H9 (cell line): ENCODE measurements around the gene CCDC38. TPM values are rescaled to one million over a fixed set of nuclear protein-coding genes. Genes with fewer than 3 reads are reported as not detected.

ENCODE experiments used
- DNase-seq: peaks from one replicate; pipeline ENCODE4 v3.0.0-alpha.2; 2017
- H2AFZ ChIP-seq: one replicate; pipeline ENCODE4 v1.6.1; 2013; ENCODE audit warnings: mild to moderate bottlenecking, low read length, control low read depth, moderate library complexity
- H2AK5ac ChIP-seq: 2 replicates; pipeline ENCODE4 v1.6.1; 2013; ENCODE audit warnings: low read length, control low read depth, mixed read lengths; ENCODE audit not compliant: insufficient read length
- H2BK120ac ChIP-seq: one replicate; pipeline ENCODE4 v1.6.1; 2013; ENCODE audit warnings: low read depth, mild to moderate bottlenecking, low read length, control low read depth, inconsistent platforms; ENCODE audit not compliant: poor library complexity, severe bottlenecking
- H2BK12ac ChIP-seq: 2 replicates; pipeline ENCODE4 v1.6.1; 2013; ENCODE audit warnings: low read length, control low read depth, mixed read lengths, low read depth; ENCODE audit not compliant: insufficient read length
- H2BK15ac ChIP-seq: 2 replicates; pipeline ENCODE4 v1.6.1; 2013; ENCODE audit warnings: low read depth, low read length, control low read depth
- H2BK20ac ChIP-seq: one replicate; pipeline ENCODE4 v1.6.1; 2013; ENCODE audit warnings: low read depth, mild to moderate bottlenecking, low read length, control low read depth, inconsistent platforms; ENCODE audit not compliant: poor library complexity, severe bottlenecking
- H2BK5ac ChIP-seq: 2 replicates; pipeline ENCODE4 v1.6.1; 2013; ENCODE audit warnings: low read length, control low read depth, mixed read lengths; ENCODE audit not compliant: insufficient read length
- H3K14ac ChIP-seq: 2 replicates; pipeline ENCODE4 v1.6.1; 2013; ENCODE audit warnings: low read length, control low read depth; ENCODE audit not compliant: insufficient read depth
- H3K18ac ChIP-seq: 2 replicates; pipeline ENCODE4 v1.6.1; 2013; ENCODE audit warnings: low read depth, mild to moderate bottlenecking, mixed read lengths, low read length, control low read depth; ENCODE audit not compliant: insufficient read length
- H3K23ac ChIP-seq: 2 replicates; pipeline ENCODE4 v1.6.1; 2013; ENCODE audit warnings: low read length, control low read depth, mixed read lengths, low read depth; ENCODE audit not compliant: insufficient read length
- H3K23me2 ChIP-seq: 2 replicates; pipeline ENCODE4 v1.6.1; 2013; ENCODE audit warnings: low read depth, mild to moderate bottlenecking, mixed read lengths, low read length, control low read depth; ENCODE audit not compliant: insufficient read length, poor library complexity, severe bottlenecking
- H3K27ac ChIP-seq: 2 replicates; pipeline ENCODE4 v1.5.1; 2013; ENCODE audit warnings: low read length, control low read depth, mixed read lengths, low read depth; ENCODE audit not compliant: insufficient read length
- H3K27me3 ChIP-seq: 2 replicates; pipeline ENCODE4 v1.6.1; 2013; ENCODE audit warnings: low read length, control low read depth, inconsistent platforms; ENCODE audit not compliant: insufficient read depth
- H3K4ac ChIP-seq: 2 replicates; pipeline ENCODE4 v1.6.1; 2013; ENCODE audit warnings: low read depth, mild to moderate bottlenecking, control low read depth, inconsistent platforms, low read length, moderate library complexity
- H3K4me1 ChIP-seq: 2 replicates; pipeline ENCODE4 v1.6.1; 2013; ENCODE audit warnings: low read length, control low read depth, inconsistent platforms; ENCODE audit not compliant: insufficient read depth
- H3K4me2 ChIP-seq: 2 replicates; pipeline ENCODE4 v1.6.1; 2013; ENCODE audit warnings: low read length, control low read depth, mixed read lengths; ENCODE audit not compliant: insufficient read length, insufficient read depth
- H3K56ac ChIP-seq: 2 replicates; pipeline ENCODE4 v1.6.1; 2013; ENCODE audit warnings: low read depth, mild to moderate bottlenecking, mixed read lengths, low read length, control low read depth; ENCODE audit not compliant: insufficient read length
- H3K79me1 ChIP-seq: 2 replicates; pipeline ENCODE4 v1.6.1; 2013; ENCODE audit warnings: low read depth, mild to moderate bottlenecking, moderate library complexity, low read length, control low read depth, inconsistent platforms; ENCODE audit not compliant: insufficient read depth, poor library complexity, severe bottlenecking
- H3K79me2 ChIP-seq: 2 replicates; pipeline ENCODE4 v1.6.1; 2013; ENCODE audit warnings: low read length, control low read depth, inconsistent platforms; ENCODE audit not compliant: insufficient read depth
- H3K9ac ChIP-seq: 2 replicates; pipeline ENCODE4 v1.6.1; 2013; ENCODE audit warnings: low read length, control low read depth, mixed read lengths; ENCODE audit not compliant: insufficient read length; ENCODE audit errors: extremely low read depth
- H3K9me3 ChIP-seq: one replicate; pipeline ENCODE4 v1.6.1; 2013; ENCODE audit warnings: low read depth, low read length, inconsistent platforms; ENCODE audit not compliant: control insufficient read depth
- H3T11ph ChIP-seq: one replicate; pipeline ENCODE4 v1.6.1; 2013; ENCODE audit warnings: mild to moderate bottlenecking, low read length, control low read depth, inconsistent platforms
- H4K20me1 ChIP-seq: one replicate; pipeline ENCODE4 v1.6.1; 2013; ENCODE audit not compliant: control insufficient read depth, insufficient read length, insufficient read depth
- H4K5ac ChIP-seq: 2 replicates; pipeline ENCODE4 v1.6.1; 2013; ENCODE audit warnings: low read depth, mild to moderate bottlenecking, mixed read lengths, low read length, control low read depth; ENCODE audit not compliant: insufficient read length
- H4K8ac ChIP-seq: replicated peaks from 2 replicates; pipeline ENCODE4 v1.6.1; 2013; ENCODE audit warnings: low read length, control low read depth, mixed read lengths, low read depth; ENCODE audit not compliant: insufficient read length
- H4K91ac ChIP-seq: 2 replicates; pipeline ENCODE4 v1.6.1; 2013; ENCODE audit warnings: low read depth, mild to moderate bottlenecking, moderate library complexity, mixed read lengths, low read length, control low read depth; ENCODE audit not compliant: insufficient read length
- H3K27ac Mint-ChIP-seq, 3 experiments: 2 replicates in 2 of 3; 3 replicates in 1 of 3; pipeline ENCODE4 v1.8.0; 2020 to 2021; ENCODE audit warnings: mixed read lengths in 3 of 3, mild to moderate bottlenecking in 1 of 3, moderate library complexity in 1 of 3
- H3K27me3 Mint-ChIP-seq: 2 replicates; pipeline ENCODE4 v1.8.0; 2021; ENCODE audit warnings: low read depth, mild to moderate bottlenecking, moderate library complexity, mixed read lengths
- H3K36me3 Mint-ChIP-seq, 3 experiments: 2 replicates in 2 of 3; 3 replicates in 1 of 3; pipeline ENCODE4 v1.8.0; 2020 to 2021; ENCODE audit warnings: low read depth in 3 of 3, mixed read lengths in 3 of 3; ENCODE audit not compliant: insufficient read depth in 1 of 3
- H3K4me1 Mint-ChIP-seq, 2 experiments: 2 replicates each; pipeline ENCODE4 v1.8.0; 2020; ENCODE audit warnings: mixed read lengths in 2 of 2
- H3K4me3 Mint-ChIP-seq, 2 experiments: 2 replicates in 1 of 2; 3 replicates in 1 of 2; pipeline ENCODE4 v1.8.0; 2020 to 2021; ENCODE audit warnings: mild to moderate bottlenecking in 2 of 2, mixed read lengths in 2 of 2, moderate library complexity in 1 of 2
- H3K9me3 Mint-ChIP-seq, 2 experiments: 2 replicates in 1 of 2; 3 replicates in 1 of 2; pipeline ENCODE4 v1.8.0; 2020; ENCODE audit warnings: mild to moderate bottlenecking in 2 of 2, mixed read lengths in 2 of 2, moderate library complexity in 1 of 2
- CTCF ChIP-seq: fragments of 200-600 bp; sonication (generic); conservative IDR thresholded peaks from 3 replicates; pipeline ENCODE4 v1.8.0; 2021; ENCODE audit warnings: antibody characterized with exemption, mild to moderate bottlenecking
- WGBS: extraction: QIAGEN DNeasy Blood & Tissue Kit; methylation state at CpG from one replicate; pipeline ENCODE4 v1.1.7; 2013; ENCODE audit warnings: missing lambda C conversion rate, low lambda C conversion rate, mixed read lengths; ENCODE audit not compliant: insufficient read length; ENCODE audit errors: extremely low coverage; 5-methylcytosine and 5-hydroxymethylcytosine counted together
- total RNA-seq: library from RNA; stranded (reverse); gene quantifications from 2 replicates; pipeline ENCODE4 v1.2.1, GENCODE V29; 2021

The CCDC38 gene
- total RNA-seq, 1 experiment from 2014 or later = not detected

- Histone ChIP-seq H3K27ac (no peak overlapping the region), H3K4ac (no peak overlapping the region), H3K14ac (no peak overlapping the region), H3K4me2 (no peak overlapping the region), H4K5ac (no peak overlapping the region), H4K20me1 (no peaks in the 10 kb centered on the region), H3K27me3 (no peaks in the 10 kb centered on the region), H4K8ac (no peak overlapping the region), H2AFZ (no peak overlapping the region), H4K91ac (no peak overlapping the region), H3K4me1 (peaks cover 5% of the 10 kb centered on the region; the same call in 1 of the 2 replicates), H2BK5ac (no peak overlapping the region), H2BK12ac (no peak overlapping the region), H3K79me1 (no peaks in the 10 kb centered on the region), H3K23ac (no peak overlapping the region), H3K18ac (no peak overlapping the region), H3K23me2 (no peaks in the 10 kb centered on the region), H3K79me2 (no peaks in the 10 kb centered on the region), H3K56ac (no peak overlapping the region), H3K9me3 (no peaks in the 10 kb centered on the region), H3K9ac (no peak overlapping the region), H2BK120ac (no peak overlapping the region), H2BK20ac (no peak overlapping the region), H2AK5ac (no peak overlapping the region), H2BK15ac (no peak overlapping the region), H3T11ph (no peak overlapping the region)
- DNase-seq = no peak
- no CpG with 5 or more reads among the region's 1 CpG for WGBS
- H3K36me3 Mint-ChIP-seq = no peaks in the 10 kb centered on the region; a peak in 1 of 7 replicates
- H3K9me3 Mint-ChIP-seq = no peaks in the 10 kb centered on the region
- no peak overlapping the region for H3K4me3 Mint-ChIP-seq
- TF ChIP-seq CTCF = no peak
- H3K27me3 Mint-ChIP-seq = peaks cover 2% of the 10 kb centered on the region
- peaks cover 19 to 23% of the 10 kb centered on the region in 2 experiments for H3K4me1 Mint-ChIP-seq
- no peak overlapping the region for H3K27ac Mint-ChIP-seq
These were observed 40.2 kb upstream of the CCDC38 start for GRCh38 chr12:95982602-95983001.
